ENCODE data around the gene MFAP3. TPM values are rescaled to one million over a fixed set of nuclear protein-coding genes. Genes with fewer than 3 reads are reported as not detected.

MFAP3 gene
- total and polyA plus RNA-seq, 8 donors, result 0.29 to 70.7 (median 5.6) TPM

- no peak overlapping the region for H3K4me3 ChIP-seq
- WGBS, 5 donors, result 80 to 87% (median 86%) methylated on average over 3 of the region's 3 CpGs
- H3K27me3 ChIP-seq, result no peaks in the 10 kb centered on the region
- no peak for DNase-seq
- no peak overlapping the region for H3K27ac ChIP-seq
- no peak for TF ChIP-seq POLR2AphosphoS5 (IDR thresholded peaks at IDR 0.05)
- no peak for TF ChIP-seq EP300 (IDR thresholded peaks at IDR 0.05)
- no peak for TF ChIP-seq CTCF (IDR thresholded peaks at IDR 0.05)
- peaks cover 0 to 34% (median 29%) of the 10 kb centered on the region in 4 donors for H3K36me3 ChIP-seq
- H3K4me1 ChIP-seq, result peaks cover 8 to 42% (median 18%) of the 10 kb centered on the region in 4 donors
- H3K9me3 ChIP-seq, result no peaks in the 10 kb centered on the region
- intact Hi-C loops (cut with DNase I; ENCODE audit: low total_unique reads), result no loop called here
Measured at GRCh38 chr5:154047324-154047723, 8.6 kb downstream of the MFAP3 start.

- intact Hi-C loops (cut with DNase I; ENCODE audit: low total_unique reads), result no loop called here
- no peak for TF ChIP-seq POLR2AphosphoS5 (IDR thresholded peaks at IDR 0.05)
- no peak for TF ChIP-seq EP300 (IDR thresholded peaks at IDR 0.05)
- no peak for TF ChIP-seq POLR2A (IDR thresholded peaks at IDR 0.05)
- no peak for TF ChIP-seq CTCF (IDR thresholded peaks at IDR 0.05)
- no peaks in the 10 kb centered on the region for H3K9me3 ChIP-seq
- 70 to 88% (median 83%) methylated on average over 5 of the region's 5 CpGs for WGBS, 5 donors
- no peaks in the 10 kb centered on the region for H3K27me3 ChIP-seq
- peaks cover 0 to 23% (median 12%) of the 10 kb centered on the region in 4 donors for H3K4me1 ChIP-seq
- H3K27ac ChIP-seq, result no peak overlapping the region
- H3K4me3 ChIP-seq, result no peak overlapping the region
- DNase-seq, result no peak
- H3K36me3 ChIP-seq, result peaks cover 12 to 56% (median 52%) of the 10 kb centered on the region in 4 donors
Measured at GRCh38 chr5:154049636-154050035, 10.9 kb downstream of the MFAP3 start.

- TF ChIP-seq POLR2AphosphoS5 (IDR thresholded peaks at IDR 0.05) (no peak), EP300 (IDR thresholded peaks at IDR 0.05) (no peak), POLR2A (IDR thresholded peaks at IDR 0.05) (no peak), CTCF (IDR thresholded peaks at IDR 0.05) (no peak)
- H3K9me3 ChIP-seq, result no peaks in the 10 kb centered on the region
- H3K4me3 ChIP-seq, result no peak overlapping the region
- WGBS, 5 donors, result 89 to 95% (median 93%) methylated on average over 4 of the region's 4 CpGs
- peaks cover 12 to 55% (median 53%) of the 10 kb centered on the region in 4 donors for H3K36me3 ChIP-seq
- H3K27me3 ChIP-seq, result no peaks in the 10 kb centered on the region
- intact Hi-C loops (cut with DNase I; ENCODE audit: low total_unique reads), result no loop called here
- no peak overlapping the region for H3K27ac ChIP-seq
- no peak for DNase-seq
- H3K4me1 ChIP-seq, result peaks cover 5 to 30% (median 12%) of the 10 kb centered on the region in 4 donors
Measured at GRCh38 chr5:154053468-154053867, 14.7 kb downstream of the MFAP3 start.

GRCh38 chr5:154055201-154055600 lies 16.4 kb downstream of the MFAP3 start:
- no peak for DNase-seq
- peaks cover 19 to 27% (median 24%) of the 10 kb centered on the region in 4 donors for H3K4me1 ChIP-seq
- no peak overlapping the region for H3K4me3 ChIP-seq
- intact Hi-C loops (cut with DNase I; ENCODE audit: low total_unique reads), result no loop called here
- WGBS, 5 donors, result 85 to 98% (median 94%) methylated on average over 2 of the region's 2 CpGs
- no peaks in the 10 kb centered on the region for H3K9me3 ChIP-seq
- no peak overlapping the region for H3K27ac ChIP-seq
- peaks cover 12 to 50% (median 47%) of the 10 kb centered on the region in 4 donors for H3K36me3 ChIP-seq
- no peaks in the 10 kb centered on the region for H3K27me3 ChIP-seq
- no peak for TF ChIP-seq POLR2A (IDR thresholded peaks at IDR 0.05)
- no peak for TF ChIP-seq POLR2AphosphoS5 (IDR thresholded peaks at IDR 0.05)
- TF ChIP-seq EP300 (IDR thresholded peaks at IDR 0.05), result no peak
- no peak for TF ChIP-seq CTCF (IDR thresholded peaks at IDR 0.05)
